Astrocyte of the spinal cord (primary cell): ENCODE measurements around the gene LPAR1.
"Not testable (repeated sequence)": the region's sequence is repeated elsewhere in the genome, so short reads cannot be mapped to it uniquely, and the experiment has no call there.

ENCODE experiments used
- DNase-seq: peaks from one replicate; pipeline ENCODE4 v3.0.0; 2011; ENCODE audit warnings: low read depth, low spot score
- H3K4me3 ChIP-seq: 2 replicates; pipeline ENCODE4 v1.5.1; 2011; ENCODE audit warnings: low read depth, mild to moderate bottlenecking, low read length, moderate library complexity
- in situ Hi-C: cut with HindIII; loops from 2 replicates; pipeline ENCODE4 v1.10.0; 2017; ENCODE audit warnings: low sequenced_read_pairs
- TF ChIP-seq, protein P1 (sequence below): IDR thresholded peaks from 2 replicates; pipeline ENCODE4 v1.5.1; 2012; ENCODE audit warnings: low read depth, mild to moderate bottlenecking, low read length, inconsistent platforms

Gene LPAR1

DNA sequence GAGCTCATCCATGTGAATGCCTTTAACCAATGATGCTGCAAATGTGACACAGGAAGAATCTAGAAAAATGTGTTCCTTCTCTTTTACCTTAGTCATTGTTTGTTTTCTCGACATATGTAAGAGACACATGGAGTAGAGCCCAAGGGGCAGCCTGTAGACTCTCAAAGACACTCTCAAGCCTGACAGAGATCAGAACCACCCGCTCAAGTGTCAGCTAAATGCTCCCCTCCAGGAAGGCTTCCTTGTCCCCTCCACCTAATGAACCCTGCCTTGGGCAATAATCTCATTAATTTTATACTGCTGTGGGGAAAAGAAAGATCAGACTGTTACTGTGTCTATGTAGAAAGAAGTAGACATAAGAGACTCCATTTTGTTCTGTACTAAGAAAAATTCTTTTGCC lies 212.3 kb downstream of the LPAR1 start:
- no peak overlapping the region for H3K4me3 ChIP-seq
- TF ChIP-seq, protein P1, sequence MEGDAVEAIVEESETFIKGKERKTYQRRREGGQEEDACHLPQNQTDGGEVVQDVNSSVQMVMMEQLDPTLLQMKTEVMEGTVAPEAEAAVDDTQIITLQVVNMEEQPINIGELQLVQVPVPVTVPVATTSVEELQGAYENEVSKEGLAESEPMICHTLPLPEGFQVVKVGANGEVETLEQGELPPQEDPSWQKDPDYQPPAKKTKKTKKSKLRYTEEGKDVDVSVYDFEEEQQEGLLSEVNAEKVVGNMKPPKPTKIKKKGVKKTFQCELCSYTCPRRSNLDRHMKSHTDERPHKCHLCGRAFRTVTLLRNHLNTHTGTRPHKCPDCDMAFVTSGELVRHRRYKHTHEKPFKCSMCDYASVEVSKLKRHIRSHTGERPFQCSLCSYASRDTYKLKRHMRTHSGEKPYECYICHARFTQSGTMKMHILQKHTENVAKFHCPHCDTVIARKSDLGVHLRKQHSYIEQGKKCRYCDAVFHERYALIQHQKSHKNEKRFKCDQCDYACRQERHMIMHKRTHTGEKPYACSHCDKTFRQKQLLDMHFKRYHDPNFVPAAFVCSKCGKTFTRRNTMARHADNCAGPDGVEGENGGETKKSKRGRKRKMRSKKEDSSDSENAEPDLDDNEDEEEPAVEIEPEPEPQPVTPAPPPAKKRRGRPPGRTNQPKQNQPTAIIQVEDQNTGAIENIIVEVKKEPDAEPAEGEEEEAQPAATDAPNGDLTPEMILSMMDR = no peak
- in situ Hi-C loops = no loop called here
- no peak for DNase-seq

- H3K4me3 ChIP-seq, DNase-seq, in situ Hi-C loops: not testable (repeated sequence)
These were observed 213.1 kb downstream of the LPAR1 start for GRCh38 chr9:110825129-110825528.
